ENCODE results near the gene UBR4. TPM values are rescaled to one million over a fixed set of nuclear protein-coding genes. Genes with fewer than 3 reads are reported as not detected.

Gene UBR4
- total RNA-seq, 1 experiment from 2014 or later, result 107 TPM

GRCh38 chr1:19112891-19113696 is 97.0 kb downstream of the UBR4 start:
- Histone ChIP-seq H3K79me2 (ENCODE audit: insufficient read depth, low read length) (no peaks in the 10 kb centered on the region), H3K36me3 (ENCODE audit: control insufficient read depth in 1 of 2, insufficient read depth in 2 of 2, low read length in 2 of 2) (peaks cover 80 to 86% of the 10 kb centered on the region in 2 experiments), H2AFZ (ENCODE audit: low read depth, low read length, poor library complexity, severe bottlenecking) (no peak overlapping the region), H3K9ac (ENCODE audit: low read length) (no peak overlapping the region), H3K27ac (ENCODE audit: low read depth, low read length) (no peak overlapping the region), H3K9me3 (ENCODE audit: control insufficient read depth in 1 of 2, insufficient read depth in 1 of 2, low read depth in 1 of 2, low read length in 2 of 2) (no peaks in the 10 kb centered on the region), H3K4me2 (ENCODE audit: low read length) (no peak overlapping the region), H3K27me3 (ENCODE audit: insufficient read depth, low read length) (no peaks in the 10 kb centered on the region), H3K4me1 (ENCODE audit: control insufficient read depth in 1 of 2, insufficient read depth in 2 of 2, low read length in 2 of 2) (no peaks in the 10 kb centered on the region), H3K9me2 (ENCODE audit: insufficient read depth) (no peaks in the 10 kb centered on the region), H4K20me1 (ENCODE audit: insufficient read depth) (no peaks in the 10 kb centered on the region), H3K4me3 (replicated peaks in 1 of 2; ENCODE audit: low read depth in 1 of 2, low read length in 2 of 2) (no peak overlapping the region)
- ChIA-PET POLR2A (no interaction called here), CTCF (interaction anchor here (0.7 to 1.3 kb wide), 5 partner anchors 10 to 229 kb away, joined by 3 to 8 read pairs (median 6); no protein-coding TSS in a partner anchor), RAD21 (ENCODE audit: low non-redundant PET in 1 of 2, low total read pairs in 2 of 2, uncharacterized antibody in 2 of 2, unreplicated experiment in 2 of 2) (no interaction called here)
- ATAC-seq (no peak), DNase-seq (ENCODE audit: low read depth, low spot score) (no peak)
- no peak for TF ChIP-seq ATF3 (IDR thresholded peaks at IDR 0.05)
- no peak for TF ChIP-seq SP1 (IDR thresholded peaks at IDR 0.05; ENCODE audit: low read depth)
- TF ChIP-seq MAX (IDR thresholded peaks at IDR 0.05), result no peak
- TF ChIP-seq ZBTB33 (IDR thresholded peaks at IDR 0.05; ENCODE audit: extremely low read depth, insufficient replicate concordance, low read length), result no peak
- BruUV-seq (replicated peaks), result no TSS peak
- intact Hi-C loops (cut with micrococcal nuclease), result no loop called here

Data from HCT116 (cell line).